Heart left ventricle (tissue), 13 donors: Measurements from ENCODE around the gene ZNF536.

ENCODE experiments used
- CTCF ChIP-seq, 12 donors: fragments of 200-600 bp; sonication (generic) in 4 of 12; IDR thresholded peaks; one replicate each; pipeline versions ENCODE4 v1.5.0 to v1.8.0; 2018 to 2022; ENCODE audit warnings: antibody characterized with exemption in 12 of 12, mild to moderate bottlenecking in 5 of 12
- POLR2A ChIP-seq, 2 donors: fragments of 450-650 bp; IDR thresholded peaks; one replicate each; pipeline ENCODE4 v1.6.1; 2017; ENCODE audit warnings: antibody characterized with exemption in 2 of 2, mild to moderate bottlenecking in 2 of 2, moderate library complexity in 2 of 2
- donor health status: ischemic (EF 13 %, LVEDD 7.1; RV severe dilation, severe dysfunction).
- donor health status: DM: no; HTN: yes; CAD: no.
- donor health status: DM: no; HTN: no; CAD: no.
- donor health status: ischemic (EF 25% LVEDD 6.9; RV normal size, moderate dysfunction).
- donor health status: ischemic (EF 25% LVEDD 5.7; RV mildly dilated, moderate dysfunction).
- donor health status: ischemic (EF 35%, LVEDD 5.7; RV mildly dilated, moderate dysfunction).
- donor health status: nonischemic (EF 11% LVEDD 7.7; RV severe dilation, severe dysfunction).
- donor health status: DM: yes; HTN: yes; CAD: no.
- donor health status: PGD.
- donor health status: ischemic (EF 29% LVEDD 5.4; RV normal size, mild dysfunction).
- donor health status: nonischemic (EF 23%, LVEDD 6.1; RV moderate dilation, normal function).

GRCh38 chr19:30513082-30513411 lies 140.9 kb downstream of the ZNF536 start:
- TF ChIP-seq POLR2A (IDR thresholded peaks at IDR 0.05) (no peak), CTCF (IDR thresholded peaks at IDR 0.05) (no peak)
